SU-DHL-6 (cell line): ENCODE measurements around the gene TUFT1.

Source experiments
- EZH2phosphoT487 ChIP-seq: fragments of 200-600 bp; sonication (generic), shearing (Covaris generic); conservative IDR thresholded peaks from 2 replicates; pipeline ENCODE4 v1.6.1; 2018; ENCODE audit warnings: mild to moderate bottlenecking, antibody characterized with exemption, low read length, moderate library complexity, mixed read lengths
- TF ChIP-seq, protein P1 (sequence below): fragments of 200-600 bp; sonication (generic); IDR thresholded peaks from one replicate; pipeline ENCODE4 v1.5.1; 2017; ENCODE audit warnings: antibody characterized with exemption, mild to moderate bottlenecking, low read length, moderate library complexity; ENCODE audit not compliant: insufficient read depth, poor library complexity, severe bottlenecking

GRCh38 chr1:151501474-151501873 lies 38.6 kb upstream of the TUFT1 start:
- TF ChIP-seq, protein P1, sequence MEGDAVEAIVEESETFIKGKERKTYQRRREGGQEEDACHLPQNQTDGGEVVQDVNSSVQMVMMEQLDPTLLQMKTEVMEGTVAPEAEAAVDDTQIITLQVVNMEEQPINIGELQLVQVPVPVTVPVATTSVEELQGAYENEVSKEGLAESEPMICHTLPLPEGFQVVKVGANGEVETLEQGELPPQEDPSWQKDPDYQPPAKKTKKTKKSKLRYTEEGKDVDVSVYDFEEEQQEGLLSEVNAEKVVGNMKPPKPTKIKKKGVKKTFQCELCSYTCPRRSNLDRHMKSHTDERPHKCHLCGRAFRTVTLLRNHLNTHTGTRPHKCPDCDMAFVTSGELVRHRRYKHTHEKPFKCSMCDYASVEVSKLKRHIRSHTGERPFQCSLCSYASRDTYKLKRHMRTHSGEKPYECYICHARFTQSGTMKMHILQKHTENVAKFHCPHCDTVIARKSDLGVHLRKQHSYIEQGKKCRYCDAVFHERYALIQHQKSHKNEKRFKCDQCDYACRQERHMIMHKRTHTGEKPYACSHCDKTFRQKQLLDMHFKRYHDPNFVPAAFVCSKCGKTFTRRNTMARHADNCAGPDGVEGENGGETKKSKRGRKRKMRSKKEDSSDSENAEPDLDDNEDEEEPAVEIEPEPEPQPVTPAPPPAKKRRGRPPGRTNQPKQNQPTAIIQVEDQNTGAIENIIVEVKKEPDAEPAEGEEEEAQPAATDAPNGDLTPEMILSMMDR, result no peak
- no peak for TF ChIP-seq EZH2phosphoT487
